GM13977 (cell line): ENCODE results near the gene BAIAP2.

Experiments used
- DNase-seq: peaks from one replicate; pipeline ENCODE4 v3.0.0; 2012; ENCODE audit warnings: low spot score
- in situ Hi-C: fragments of 300-500 bp; cut with MboI; formaldehyde crosslinking; loops from one replicate; pipeline ENCODE4 v1.12.0; 2022; ENCODE audit warnings: low sequenced_read_pairs, low pct_unique_long_range_greater_than_20kb, mixed read lengths, inconsistent platforms; ENCODE audit not compliant: unreplicated experiment
- TF ChIP-seq, protein P1 (sequence below): IDR thresholded peaks from 2 replicates; pipeline ENCODE4 v1.5.1; 2012; ENCODE audit warnings: mild to moderate bottlenecking, control low read depth; ENCODE audit not compliant: insufficient read depth; ENCODE audit errors: extremely low read depth, missing control alignments

BAIAP2 gene, protein sequence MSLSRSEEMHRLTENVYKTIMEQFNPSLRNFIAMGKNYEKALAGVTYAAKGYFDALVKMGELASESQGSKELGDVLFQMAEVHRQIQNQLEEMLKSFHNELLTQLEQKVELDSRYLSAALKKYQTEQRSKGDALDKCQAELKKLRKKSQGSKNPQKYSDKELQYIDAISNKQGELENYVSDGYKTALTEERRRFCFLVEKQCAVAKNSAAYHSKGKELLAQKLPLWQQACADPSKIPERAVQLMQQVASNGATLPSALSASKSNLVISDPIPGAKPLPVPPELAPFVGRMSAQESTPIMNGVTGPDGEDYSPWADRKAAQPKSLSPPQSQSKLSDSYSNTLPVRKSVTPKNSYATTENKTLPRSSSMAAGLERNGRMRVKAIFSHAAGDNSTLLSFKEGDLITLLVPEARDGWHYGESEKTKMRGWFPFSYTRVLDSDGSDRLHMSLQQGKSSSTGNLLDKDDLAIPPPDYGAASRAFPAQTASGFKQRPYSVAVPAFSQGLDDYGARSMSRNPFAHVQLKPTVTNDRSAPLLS

DNA sequence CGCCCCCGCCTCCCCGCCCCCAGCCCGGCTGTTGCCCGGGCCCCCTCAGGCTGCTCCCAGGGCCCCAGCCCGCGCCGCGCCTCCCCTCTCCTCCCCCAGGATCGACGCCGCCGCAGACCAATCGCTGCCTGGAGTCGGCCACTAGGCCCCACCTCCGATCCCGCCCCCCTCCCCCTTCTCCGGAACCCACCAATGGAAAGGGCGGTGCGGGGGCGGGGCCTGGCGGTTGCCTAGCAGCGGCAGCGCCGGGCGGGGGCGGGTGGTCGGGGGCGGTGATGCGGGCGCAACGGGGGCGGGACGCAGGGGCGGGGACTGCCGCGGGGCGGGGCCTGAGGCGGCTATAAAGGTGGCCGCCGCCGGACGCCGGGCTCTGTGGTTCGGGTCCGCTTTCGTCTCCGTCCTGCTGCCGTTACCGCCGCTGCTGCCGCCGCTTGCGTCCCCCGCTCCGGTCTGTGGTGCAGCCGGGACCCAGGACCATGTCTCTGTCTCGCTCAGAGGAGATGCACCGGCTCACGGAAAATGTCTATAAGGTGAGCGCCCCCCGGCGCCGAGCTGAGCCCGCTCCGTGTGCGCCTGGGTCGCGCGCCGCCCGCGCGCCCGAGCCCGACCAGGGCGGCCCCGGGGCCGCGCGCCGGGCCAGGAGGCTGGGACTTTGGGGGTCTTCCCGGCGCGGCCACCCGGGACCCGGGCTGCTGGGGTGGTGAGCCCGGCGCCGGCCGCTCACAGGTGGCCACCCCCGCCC lies at the start of gene BAIAP2:
TSS of gene BAIAP2 (plus strand) at position 373 of the 742 bp plus-strand sequence. CDS start at position 477, 104 bp downstream.
- TF ChIP-seq, protein P1, sequence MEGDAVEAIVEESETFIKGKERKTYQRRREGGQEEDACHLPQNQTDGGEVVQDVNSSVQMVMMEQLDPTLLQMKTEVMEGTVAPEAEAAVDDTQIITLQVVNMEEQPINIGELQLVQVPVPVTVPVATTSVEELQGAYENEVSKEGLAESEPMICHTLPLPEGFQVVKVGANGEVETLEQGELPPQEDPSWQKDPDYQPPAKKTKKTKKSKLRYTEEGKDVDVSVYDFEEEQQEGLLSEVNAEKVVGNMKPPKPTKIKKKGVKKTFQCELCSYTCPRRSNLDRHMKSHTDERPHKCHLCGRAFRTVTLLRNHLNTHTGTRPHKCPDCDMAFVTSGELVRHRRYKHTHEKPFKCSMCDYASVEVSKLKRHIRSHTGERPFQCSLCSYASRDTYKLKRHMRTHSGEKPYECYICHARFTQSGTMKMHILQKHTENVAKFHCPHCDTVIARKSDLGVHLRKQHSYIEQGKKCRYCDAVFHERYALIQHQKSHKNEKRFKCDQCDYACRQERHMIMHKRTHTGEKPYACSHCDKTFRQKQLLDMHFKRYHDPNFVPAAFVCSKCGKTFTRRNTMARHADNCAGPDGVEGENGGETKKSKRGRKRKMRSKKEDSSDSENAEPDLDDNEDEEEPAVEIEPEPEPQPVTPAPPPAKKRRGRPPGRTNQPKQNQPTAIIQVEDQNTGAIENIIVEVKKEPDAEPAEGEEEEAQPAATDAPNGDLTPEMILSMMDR, result peak; percentile 33
- in situ Hi-C loops, result no loop called here
- peak; percentile 100 for DNase-seq

DNA sequence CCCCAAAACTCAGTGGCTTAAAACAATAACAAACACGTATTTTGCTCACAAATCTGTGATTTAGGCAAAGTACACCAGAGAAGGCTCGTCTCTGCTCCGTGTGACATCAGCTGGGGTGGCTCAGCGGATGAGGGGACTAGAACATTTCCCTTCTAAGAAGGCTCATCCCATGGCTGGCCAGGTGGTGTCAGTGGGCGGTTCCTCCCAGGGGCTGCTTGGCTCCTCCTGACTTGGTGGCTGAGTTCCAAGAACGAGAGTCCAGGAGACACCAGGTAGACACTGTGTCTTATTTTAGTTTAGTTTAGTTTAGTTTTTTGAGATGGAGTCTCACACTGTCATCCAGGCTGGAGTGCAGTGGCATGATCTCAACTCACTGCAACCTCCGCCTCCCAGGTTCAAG lies 48.9 kb upstream of the BAIAP2 start:
- in situ Hi-C loops, result no loop called here
- TF ChIP-seq, protein P1, result no peak
- DNase-seq, result no peak

GRCh38 chr17:80986816-80987475 lies 48.0 kb upstream of the BAIAP2 start:
- TF ChIP-seq, protein P1, result no peak
- DNase-seq, result no peak
- in situ Hi-C loops, result no loop called here

DNA sequence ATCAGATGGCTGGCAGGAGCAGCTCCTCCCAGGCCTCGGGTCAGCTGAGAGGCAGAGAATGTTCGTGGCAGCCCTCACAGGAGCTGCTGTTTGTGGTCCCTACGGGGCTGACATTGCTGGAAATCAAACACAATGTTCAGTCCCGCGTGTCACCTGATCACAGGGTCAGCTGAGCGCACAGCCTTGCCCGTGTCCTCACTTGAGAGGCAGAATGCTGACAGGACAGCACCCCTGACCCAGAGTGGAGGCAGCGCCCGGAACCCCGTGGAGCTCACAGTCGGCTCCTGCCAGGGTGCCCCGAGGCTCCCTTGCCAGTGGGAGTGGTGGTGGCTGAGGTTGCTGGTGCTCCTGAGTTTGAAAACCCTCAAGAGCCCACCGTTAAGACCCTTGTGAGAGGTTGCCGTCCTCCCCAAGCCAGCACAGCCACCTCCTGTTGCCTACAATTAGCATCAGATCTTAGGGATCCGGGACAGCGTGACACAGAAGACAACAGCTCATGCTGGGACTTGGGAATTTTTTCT lies 47.0 kb upstream of the BAIAP2 start:
- TF ChIP-seq, protein P1, result no peak
- in situ Hi-C loops, result no loop called here
- no peak for DNase-seq

GRCh38 chr17:80989586-80989913 lies 45.4 kb upstream of the BAIAP2 start:
- TF ChIP-seq, protein P1, result no peak
- DNase-seq, result peak; percentile 28
- in situ Hi-C loops, result no loop called here
